Hematopoietic multipotent progenitor cell treated with erythropoietin and hydrocortisone succinate and interleukin-3 and kit ligand, for 4 days (in vitro differentiated cells): ENCODE results near the gene KLK13.

Experiments
- DNase-seq: peaks from one replicate; pipeline ENCODE4 v3.0.0-alpha.2; 2015

KLK13 gene

DNA sequence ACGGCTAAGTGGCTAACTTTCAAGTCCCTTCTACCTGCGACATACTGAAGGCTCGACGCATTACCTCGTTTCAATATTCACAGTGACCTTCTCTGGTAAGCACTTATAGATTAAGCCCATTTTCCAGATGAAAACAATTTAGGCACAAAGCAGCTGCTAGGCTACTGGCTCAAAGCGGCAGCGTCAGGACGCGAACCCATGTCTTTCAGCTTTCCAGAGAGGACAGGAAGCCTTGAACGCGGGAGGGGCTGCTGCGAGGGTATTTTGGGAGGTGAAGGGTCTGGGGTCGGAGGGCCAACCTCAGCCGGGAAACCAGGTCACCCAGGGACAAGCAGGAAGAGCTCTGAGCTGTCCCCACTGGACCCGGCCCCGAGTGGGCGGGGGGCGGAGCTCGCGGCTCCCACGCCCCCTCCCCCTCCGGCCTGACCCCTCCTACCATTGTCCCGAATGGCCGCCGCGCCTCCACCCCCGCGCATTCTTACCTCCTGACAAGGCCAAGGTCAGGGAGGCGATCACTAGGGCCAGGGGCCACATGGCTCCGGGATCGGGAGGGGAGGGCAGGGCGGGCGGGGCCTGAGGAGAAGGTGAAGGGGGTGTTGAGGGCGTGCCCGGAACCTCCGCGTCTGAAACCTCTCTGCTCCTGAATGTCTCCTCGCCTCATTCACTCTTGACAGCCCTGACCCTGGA is at the start of gene KLK13:
TSS of gene KLK13 (minus strand) at position 559 of the 687 bp plus-strand sequence. CDS start at position 534, 25 bp downstream.
- peak; percentile 15 for DNase-seq

- no peak for DNase-seq
Measured at GRCh38 chr19:51114087-51114729, 49.3 kb upstream of the KLK13 start.

DNA sequence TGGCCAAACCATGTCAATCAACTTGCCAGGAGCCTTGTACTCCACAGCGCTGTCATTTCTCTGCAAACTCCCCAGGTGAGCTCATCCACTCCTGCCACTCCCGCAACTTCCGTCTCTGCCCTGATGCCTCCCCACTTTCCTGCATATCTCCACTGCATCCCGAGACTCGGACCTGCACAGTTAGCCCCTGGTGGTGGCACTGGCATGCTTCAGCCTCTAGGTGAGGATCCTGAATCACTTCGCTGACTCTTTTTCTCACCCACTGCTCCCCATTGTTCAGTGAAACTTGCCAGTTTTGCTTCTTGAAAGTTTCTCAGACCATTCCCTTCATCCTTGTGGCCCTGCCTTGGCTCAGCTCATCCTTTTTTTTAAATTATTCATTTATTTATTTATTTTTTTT is 46.7 kb upstream of the KLK13 start:
- no peak for DNase-seq

- no peak for DNase-seq
Measured at GRCh38 chr19:51110666-51110971, 45.7 kb upstream of the KLK13 start.

DNA sequence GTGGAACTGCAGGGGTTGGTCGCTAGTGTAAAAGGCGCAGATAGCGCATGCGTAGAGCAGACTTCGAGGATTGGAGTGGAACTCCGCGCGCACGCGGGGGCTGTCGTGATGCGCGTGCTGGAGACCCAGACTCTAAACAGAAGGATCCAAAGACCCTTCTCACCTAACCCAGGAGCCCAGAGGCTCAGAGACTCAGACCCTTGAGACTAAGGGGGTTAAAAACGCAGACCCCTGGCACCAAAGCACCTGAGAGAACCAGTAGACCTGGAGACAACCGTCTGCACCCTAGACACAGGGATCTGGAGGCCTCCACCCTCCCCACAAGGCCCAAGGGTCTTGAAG is 43.9 kb upstream of the KLK13 start:
- DNase-seq = no peak

DNA sequence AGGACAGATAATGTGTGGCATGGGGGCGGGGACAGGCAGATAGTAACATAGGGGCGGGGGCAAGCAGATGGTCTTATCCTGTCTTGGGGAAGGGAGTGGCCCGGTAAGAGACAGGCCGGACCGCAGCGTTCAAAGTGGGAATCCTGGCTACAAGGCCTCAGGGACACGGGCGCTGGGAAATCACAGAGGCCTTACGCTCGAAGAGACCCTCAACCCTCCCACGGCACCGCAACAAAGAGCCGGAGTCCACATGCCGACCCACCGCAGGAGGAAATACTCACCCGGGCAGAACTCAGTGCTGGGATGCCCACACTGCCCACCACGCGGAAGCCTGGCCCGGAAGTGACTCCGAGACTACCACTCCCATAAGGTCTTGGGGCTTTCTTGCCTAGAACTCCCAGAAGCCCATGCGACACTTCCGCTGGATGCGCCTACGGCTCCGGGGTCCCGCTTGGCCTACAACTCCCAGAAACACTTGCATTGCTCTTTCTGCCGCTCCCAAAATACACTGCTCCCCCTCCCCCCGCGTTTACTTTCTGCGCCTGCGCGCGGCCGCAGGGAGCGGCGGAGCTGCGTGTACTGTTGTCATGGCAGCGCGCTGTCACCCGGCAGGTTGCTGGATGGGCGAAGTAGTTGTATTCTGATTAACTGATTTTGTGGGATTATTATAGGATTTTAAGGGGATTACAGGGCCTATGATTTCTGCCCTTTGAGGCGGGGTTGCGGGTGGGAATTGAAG is 43.3 kb upstream of the KLK13 start, which contains the start of gene CTU1:
TSS of gene CTU1 (minus strand) at position 344 of the 739 bp plus-strand sequence. CDS start 3,840 bp downstream, outside the sequence.
- peak; percentile 100 for DNase-seq

DNA sequence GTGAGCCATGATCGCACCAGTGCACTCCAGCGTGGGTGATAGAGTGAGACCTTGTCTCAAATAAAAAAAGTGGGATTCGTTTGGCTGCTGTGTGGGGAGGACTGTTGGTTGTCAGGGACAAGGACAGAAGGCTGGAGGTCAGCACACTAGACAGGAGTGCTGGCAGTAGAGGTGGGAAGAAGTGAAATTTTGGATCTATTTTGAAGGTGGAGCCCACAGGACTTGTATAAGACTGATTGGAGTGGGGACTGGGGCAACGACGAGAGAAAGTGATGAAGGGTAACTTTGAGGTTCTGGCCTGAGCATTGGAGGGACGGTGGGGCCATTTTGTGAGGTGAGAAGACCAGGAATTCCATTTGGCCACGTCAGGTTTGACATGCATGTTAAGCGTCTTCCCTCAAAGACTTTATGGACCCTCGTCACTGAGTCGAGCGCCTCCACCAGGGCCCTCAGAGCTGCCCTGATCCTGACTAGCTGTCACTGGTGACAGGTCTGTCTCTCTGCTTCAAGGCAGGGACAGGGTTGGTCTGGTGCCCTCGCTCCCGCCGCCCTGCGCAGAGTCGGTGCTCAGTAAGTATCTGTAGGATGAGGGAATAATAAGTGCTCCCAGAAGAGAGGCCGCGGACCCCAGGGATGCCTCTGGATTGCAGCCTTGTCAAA is 42.6 kb upstream of the KLK13 start:
- no peak for DNase-seq

DNA sequence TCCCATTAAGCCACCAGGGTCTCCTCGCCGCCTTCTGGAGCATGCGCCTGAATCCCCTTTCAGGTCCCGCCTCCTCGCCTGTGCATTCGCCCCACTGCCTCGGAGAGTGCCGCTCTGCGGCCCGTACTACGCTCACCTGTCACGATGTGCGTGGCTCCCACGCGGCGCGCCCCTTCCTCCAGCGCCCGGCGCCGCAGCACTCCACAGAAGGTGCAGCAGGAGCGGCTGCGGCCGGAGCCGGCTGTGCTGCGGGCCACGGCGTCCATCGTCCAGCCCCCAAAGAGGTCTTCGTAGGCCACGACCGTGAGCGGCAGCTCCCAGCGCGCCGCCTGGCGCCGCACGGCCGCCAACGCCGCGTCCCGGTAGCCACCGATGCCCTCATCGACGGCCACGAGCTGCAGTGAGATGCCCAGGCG is 39.0 kb upstream of the KLK13 start:
- no peak for DNase-seq

DNA sequence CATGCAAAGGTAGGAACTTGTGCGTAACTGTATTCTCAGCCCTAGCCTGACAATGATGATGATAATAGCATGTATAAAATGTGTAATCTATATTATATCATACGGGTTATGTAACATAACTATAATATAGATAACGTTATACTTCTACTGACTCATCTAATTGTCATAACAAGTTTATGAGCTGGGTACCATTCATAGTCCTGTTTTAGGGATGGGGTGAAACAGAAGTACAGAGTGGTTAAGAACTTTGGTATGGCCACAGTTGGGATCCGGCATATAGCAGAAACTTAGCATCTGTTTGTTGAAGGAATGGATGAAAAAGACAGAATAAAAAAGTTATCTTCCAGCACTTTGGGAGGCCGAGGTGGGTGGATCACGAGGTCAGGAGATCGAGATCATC is 38.1 kb upstream of the KLK13 start:
- no peak for DNase-seq

DNA sequence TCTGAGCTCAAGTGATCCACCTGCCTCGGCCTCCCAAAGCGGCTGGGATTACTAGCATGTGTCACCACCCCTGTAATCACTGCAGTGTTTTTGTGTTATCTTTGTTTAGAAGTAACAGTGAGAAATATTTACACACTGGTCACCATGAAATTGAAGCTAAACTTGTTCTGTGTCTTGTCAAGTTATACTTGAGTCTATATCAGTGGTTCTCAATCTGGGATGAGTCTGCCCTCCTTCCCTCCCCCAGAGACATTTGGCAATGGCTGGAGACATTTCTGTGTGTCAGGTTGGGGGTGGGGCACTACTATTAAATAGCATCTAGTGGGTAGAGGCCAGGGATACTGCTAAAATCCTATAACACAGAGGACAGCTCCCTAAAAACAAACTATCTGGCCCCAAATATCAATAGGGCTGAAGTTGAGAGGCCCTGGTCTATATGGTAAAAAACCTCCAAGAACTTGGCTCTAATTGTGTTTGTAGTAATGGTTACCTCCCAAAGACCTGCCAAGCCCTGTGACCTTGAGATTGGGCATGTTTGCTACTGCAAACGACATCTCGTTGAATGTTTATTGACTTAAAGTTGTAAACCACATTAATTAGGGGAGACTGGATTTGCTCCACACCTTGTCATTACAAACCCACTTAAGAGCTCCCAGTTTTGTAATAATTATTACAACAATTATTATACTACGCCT is 36.4 kb upstream of the KLK13 start:
- DNase-seq = no peak

DNA sequence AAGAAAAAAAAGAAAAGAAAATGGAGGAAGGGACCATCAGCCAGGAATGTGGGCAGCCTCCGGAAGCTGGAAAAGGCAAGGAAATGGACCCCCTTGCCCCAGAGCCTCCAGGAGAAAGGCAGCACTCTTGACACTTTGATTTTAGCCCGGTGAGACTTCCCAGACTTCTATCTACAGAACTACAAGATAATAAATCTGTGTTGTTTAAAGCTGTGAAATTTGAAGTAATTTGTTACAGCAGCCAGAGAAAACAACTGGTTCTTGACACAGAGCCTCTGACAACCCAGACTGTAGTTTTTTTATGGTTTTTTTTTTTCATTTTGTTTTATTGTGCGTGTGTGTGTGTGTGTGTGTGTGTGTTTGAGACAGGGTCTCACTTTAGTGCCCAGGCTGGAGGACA is 35.7 kb upstream of the KLK13 start:
- no peak for DNase-seq

DNA sequence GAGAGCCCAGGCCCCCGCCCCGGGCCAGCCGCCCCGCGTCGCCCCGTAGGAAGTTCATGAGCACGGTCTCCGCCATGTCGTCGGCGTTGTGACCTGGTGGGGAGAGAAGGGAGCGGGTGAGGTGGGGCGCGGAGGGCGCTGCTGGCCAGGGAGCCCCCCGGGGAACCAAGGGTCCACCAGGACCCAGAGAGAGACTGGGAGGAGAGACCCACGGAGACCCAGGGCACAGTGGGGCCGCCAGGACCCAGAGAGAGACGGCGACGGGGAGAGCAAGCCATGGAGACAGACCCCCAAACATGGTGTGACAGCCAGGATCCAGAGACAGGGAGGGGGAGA is 34.1 kb upstream of the KLK13 start:
- DNase-seq = no peak

- peak; percentile 51 for DNase-seq
Measured at GRCh38 chr19:51098365-51099046, 33.6 kb upstream of the KLK13 start.

- no peak for DNase-seq
Measured at GRCh38 chr19:51097796-51098195, 32.9 kb upstream of the KLK13 start.

- peak; percentile 73 for DNase-seq
Measured at GRCh38 chr19:51097166-51097738, 32.4 kb upstream of the KLK13 start.

GRCh38 chr19:51096473-51097165 is 31.7 kb upstream of the KLK13 start:
- DNase-seq = peak; percentile 48

- peak; percentile 50 for DNase-seq
Measured at GRCh38 chr19:51094696-51095279, 29.9 kb upstream of the KLK13 start.

- DNase-seq = no peak
Measured at GRCh38 chr19:51093510-51094345, 28.8 kb upstream of the KLK13 start.

DNA sequence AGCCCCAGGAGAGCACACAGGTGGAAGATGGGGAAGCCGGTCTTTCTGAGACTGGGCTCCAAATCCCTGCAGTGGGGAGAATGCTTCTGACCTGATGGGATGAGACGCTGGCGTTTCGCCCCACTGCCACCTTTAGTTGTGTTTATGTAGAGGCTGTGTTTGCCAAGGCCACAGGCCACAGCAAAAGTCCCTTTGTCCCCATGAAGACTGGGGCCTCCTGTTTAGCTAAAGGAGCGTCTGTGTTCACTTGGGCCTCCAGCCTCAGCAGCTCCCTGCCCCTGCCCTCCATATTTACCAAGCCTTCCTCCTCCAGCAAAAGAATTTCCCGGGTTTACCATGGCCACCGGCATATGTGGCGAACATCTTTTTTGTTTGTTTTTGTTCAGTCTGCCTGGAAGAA is 28.2 kb upstream of the KLK13 start:
- DNase-seq = no peak
